Raji (cell line): Measurements from ENCODE around the gene ZSCAN1.

Experiments
- POLR2A ChIP-seq: IDR thresholded peaks from 2 replicates; pipeline ENCODE4 v1.6.1; 2011; ENCODE audit warnings: low read depth, low read length, control low read depth; ENCODE audit not compliant: insufficient read depth

ZSCAN1 gene

GRCh38 chr19:58033741-58034476, at the start of gene ZSCAN1:
ZSCAN1 (plus strand) TSS chr19:58034025; CDS start chr19:58037837, 3,812 bp downstream.
- TF ChIP-seq POLR2A, result no peak

- TF ChIP-seq POLR2A, result no peak
Observed at GRCh38 chr19:57992841-57993240, 41.0 kb upstream of the ZSCAN1 start.

GRCh38 chr19:58000677-58001076, 33.1 kb upstream of the ZSCAN1 start:
- no peak for TF ChIP-seq POLR2A

- no peak for TF ChIP-seq POLR2A
Observed at GRCh38 chr19:58001895-58002369, 31.9 kb upstream of the ZSCAN1 start.

GRCh38 chr19:58002384-58003173, 31.2 kb upstream of the ZSCAN1 start, which contains the start of gene ZNF606:
ZNF606 (minus strand) TSS chr19:58002820; CDS start chr19:58001319, 1,501 bp downstream.
- TF ChIP-seq POLR2A, result no peak

- TF ChIP-seq POLR2A, result no peak
Observed at GRCh38 chr19:58003174-58003828, 30.5 kb upstream of the ZSCAN1 start.

- no peak for TF ChIP-seq POLR2A
Observed at GRCh38 chr19:58007285-58007684, 26.5 kb upstream of the ZSCAN1 start.

- no peak for TF ChIP-seq POLR2A
Observed at GRCh38 chr19:58009301-58009665, 24.5 kb upstream of the ZSCAN1 start.

- no peak for TF ChIP-seq POLR2A
Observed at GRCh38 chr19:58009666-58010301, 24.0 kb upstream of the ZSCAN1 start.

GRCh38 chr19:58010507-58010906, 23.3 kb upstream of the ZSCAN1 start:
- TF ChIP-seq POLR2A, result no peak

- no peak for TF ChIP-seq POLR2A
Observed at GRCh38 chr19:58014141-58014540, 19.7 kb upstream of the ZSCAN1 start.

- TF ChIP-seq POLR2A, result no peak
Observed at GRCh38 chr19:58020129-58020528, 13.7 kb upstream of the ZSCAN1 start.

- TF ChIP-seq POLR2A, result no peak
Observed at GRCh38 chr19:58021541-58022282, 12.1 kb upstream of the ZSCAN1 start.

- TF ChIP-seq POLR2A, result no peak
Observed at GRCh38 chr19:58022283-58022660, 11.6 kb upstream of the ZSCAN1 start.
